WTC11 (cell line): ENCODE results near the gene PRMT9. TPM values are rescaled to one million over a fixed set of nuclear protein-coding genes. Genes with fewer than 3 reads are reported as not detected.

Source experiments
- ATAC-seq: fragments of 200-7000 bp; cut with Tn5 transposase; 2 replicates; pipeline ENCODE4 v1.10.0; 2021; ENCODE audit warnings: mild to moderate bottlenecking, moderate library complexity
- CTCF ChIA-PET: fragments of 300-600 bp; sonication (Branson Sonifier 250); formaldehyde crosslinking; loops from one replicate; lab custom pipeline; 2021; ENCODE audit warnings: antibody characterized with exemption; lab: Charles Lee
- POLR2A ChIA-PET: fragments of 350-600 bp; sonication (Branson Sonifier 250); formaldehyde crosslinking; loops from one replicate; lab custom pipeline; 2021; ENCODE audit warnings: antibody characterized with exemption; lab: Charles Lee
- DNase-seq: peaks from one replicate; pipeline ENCODE4 v3.0.0; 2021; ENCODE audit warnings: low spot score
- H3K27ac Mint-ChIP-seq: 2 replicates; pipeline ENCODE4 v1.8.0; 2021; ENCODE audit warnings: mixed read lengths
- H3K27me3 Mint-ChIP-seq: 2 replicates; pipeline ENCODE4 v1.8.0; 2021; ENCODE audit warnings: low read depth, mild to moderate bottlenecking, moderate library complexity, mixed read lengths
- H3K36me3 Mint-ChIP-seq: 2 replicates; pipeline ENCODE4 v1.8.0; 2021; ENCODE audit warnings: mixed read lengths
- H3K4me1 Mint-ChIP-seq: 2 replicates; pipeline ENCODE4 v1.8.0; 2022; ENCODE audit warnings: mixed read lengths
- H3K4me3 Mint-ChIP-seq: 2 replicates; pipeline ENCODE4 v1.8.0; 2021; ENCODE audit warnings: mild to moderate bottlenecking, moderate library complexity, mixed read lengths
- H3K9me3 Mint-ChIP-seq: 2 replicates; pipeline ENCODE4 v1.8.0; 2021; ENCODE audit warnings: mixed read lengths
- ATF2 ChIP-seq: sonication (generic); formaldehyde crosslinking; IDR thresholded peaks from 2 replicates; pipeline ENCODE4 v1.8.1; 2022; ENCODE audit warnings: low read depth, missing genetic modification reagents, borderline replicate concordance
- CTCF ChIP-seq: fragments of 200-600 bp; IDR thresholded peaks from 2 replicates; pipeline ENCODE4 v1.8.0; 2022; ENCODE audit warnings: antibody characterized with exemption
- FOXK1 ChIP-seq: sonication (generic); formaldehyde crosslinking; IDR thresholded peaks from 2 replicates; pipeline ENCODE4 v1.8.0; 2022; ENCODE audit warnings: mild to moderate bottlenecking, moderate library complexity, missing genetic modification reagents
- GABPB1 ChIP-seq: sonication (generic); formaldehyde crosslinking; IDR thresholded peaks from 2 replicates; pipeline ENCODE4 v1.8.1; 2023; ENCODE audit warnings: mild to moderate bottlenecking, missing genetic modification reagents
- HMGA2 ChIP-seq: fragments of 250-450 bp; sonication (Bioruptor Pico); IDR thresholded peaks from 2 replicates; pipeline ENCODE4 v1.4.0; 2021; ENCODE audit warnings: mild to moderate bottlenecking, moderate library complexity
- IRF2 ChIP-seq: sonication (generic); formaldehyde crosslinking; IDR thresholded peaks from 2 replicates; pipeline ENCODE4 v1.8.0; 2022; ENCODE audit warnings: low read depth, missing genetic modification reagents, borderline replicate concordance
- JAZF1 ChIP-seq: fragments of 250-450 bp; sonication (Bioruptor Pico); IDR thresholded peaks from 2 replicates; pipeline ENCODE4 v1.9.0; 2021; ENCODE audit warnings: moderate library complexity, mild to moderate bottlenecking, inconsistent platforms
- NFE2L1 ChIP-seq: sonication (generic); formaldehyde crosslinking; IDR thresholded peaks from 2 replicates; pipeline ENCODE4 v1.8.1; 2023; ENCODE audit warnings: missing genetic modification reagents
- NR3C1 ChIP-seq: sonication (generic); formaldehyde crosslinking; conservative IDR thresholded peaks from 2 replicates; pipeline ENCODE4 v1.8.1; 2023; ENCODE audit warnings: low read depth, mild to moderate bottlenecking, missing genetic modification reagents
- PREB ChIP-seq: sonication (generic); formaldehyde crosslinking; IDR thresholded peaks from 2 replicates; pipeline ENCODE4 v1.8.1; 2022; ENCODE audit warnings: mild to moderate bottlenecking, missing genetic modification reagents, moderate library complexity, borderline replicate concordance
- PRRX2 ChIP-seq: fragments of 250-450 bp; sonication (Bioruptor Pico); IDR thresholded peaks from 2 replicates; pipeline ENCODE4 v1.8.0; 2021; ENCODE audit warnings: mild to moderate bottlenecking
- RORB ChIP-seq: fragments of 250-450 bp; sonication (Bioruptor Pico); IDR thresholded peaks from 2 replicates; pipeline ENCODE4 v1.9.0; 2021; ENCODE audit warnings: mild to moderate bottlenecking
- SMAD4 ChIP-seq: sonication (generic); formaldehyde crosslinking; IDR thresholded peaks from 2 replicates; pipeline ENCODE4 v1.8.0; 2022; ENCODE audit warnings: mild to moderate bottlenecking, missing genetic modification reagents
- TCF7 ChIP-seq: sonication (generic); formaldehyde crosslinking; IDR thresholded peaks from 2 replicates; pipeline ENCODE4 v1.8.0; 2022; ENCODE audit warnings: mild to moderate bottlenecking, low read depth, missing genetic modification reagents, moderate library complexity
- TEAD1 ChIP-seq: sonication (generic); formaldehyde crosslinking; IDR thresholded peaks from 2 replicates; pipeline ENCODE4 v1.8.0; 2022; ENCODE audit warnings: mild to moderate bottlenecking, missing genetic modification reagents
- TEAD4 ChIP-seq: sonication (generic); formaldehyde crosslinking; IDR thresholded peaks from 2 replicates; pipeline ENCODE4 v1.8.0; 2022; ENCODE audit warnings: mild to moderate bottlenecking, missing genetic modification reagents
- ZMAT4 ChIP-seq: fragments of 250-450 bp; sonication (Bioruptor Pico); IDR thresholded peaks from 2 replicates; pipeline ENCODE4 v1.9.0; 2021; ENCODE audit warnings: mild to moderate bottlenecking
- ZNF219 ChIP-seq: sonication (generic); formaldehyde crosslinking; IDR thresholded peaks from 2 replicates; pipeline ENCODE4 v1.8.0; 2023; ENCODE audit warnings: missing genetic modification reagents, mild to moderate bottlenecking, borderline replicate concordance
- ZNF416 ChIP-seq: fragments of 250-450 bp; sonication (Bioruptor Pico); IDR thresholded peaks from 2 replicates; pipeline ENCODE4 v1.9.0; 2021; ENCODE audit warnings: mild to moderate bottlenecking, inconsistent platforms
- total RNA-seq: library from RNA; stranded (reverse); gene quantifications from 3 replicates; pipeline ENCODE4 v1.2.3, GENCODE V29; 2021
- TF ChIP-seq, protein P1 (sequence below): sonication (generic); formaldehyde crosslinking; IDR thresholded peaks from 2 replicates; pipeline ENCODE4 v1.8.0; 2023; ENCODE audit warnings: missing genetic modification reagents
- TF ChIP-seq, protein P2 (sequence below): fragments of 250-450 bp; sonication (Bioruptor Pico); IDR thresholded peaks from 2 replicates; pipeline ENCODE4 v1.9.0; 2021; ENCODE audit warnings: mild to moderate bottlenecking, borderline replicate concordance
- TF ChIP-seq, protein P3 (sequence below): sonication (generic); formaldehyde crosslinking; IDR thresholded peaks from 2 replicates; pipeline ENCODE4 v1.8.0; 2022; ENCODE audit warnings: mild to moderate bottlenecking, missing genetic modification reagents
- TF ChIP-seq, protein P4 (sequence below): sonication (generic); formaldehyde crosslinking; IDR thresholded peaks from 2 replicates; pipeline ENCODE4 v1.8.0; 2022; ENCODE audit warnings: mild to moderate bottlenecking, missing genetic modification reagents

PRMT9 gene
- total RNA-seq, 1 experiment from 2014 or later = 11.4 TPM

- H3K9me3 Mint-ChIP-seq = peaks cover 13% of the 10 kb centered on the region; the same call in 1 of the 2 replicates
- H3K27ac Mint-ChIP-seq = no peak overlapping the region
- ATAC-seq (no peak), DNase-seq (no peak)
- no peaks in the 10 kb centered on the region for H3K27me3 Mint-ChIP-seq
- H3K36me3 Mint-ChIP-seq = peaks cover 42% of the 10 kb centered on the region
- ChIA-PET POLR2A (no interaction called here), CTCF (no interaction called here)
- H3K4me1 Mint-ChIP-seq = peaks cover 20% of the 10 kb centered on the region
- no peak overlapping the region for H3K4me3 Mint-ChIP-seq
- TF ChIP-seq NFE2L1 (CRISPR knock-in tag) (no peak), FOXK1 (no peak), ZNF219 (CRISPR knock-in tag) (no peak), IRF2 (no peak)
- TF ChIP-seq, protein P1, sequence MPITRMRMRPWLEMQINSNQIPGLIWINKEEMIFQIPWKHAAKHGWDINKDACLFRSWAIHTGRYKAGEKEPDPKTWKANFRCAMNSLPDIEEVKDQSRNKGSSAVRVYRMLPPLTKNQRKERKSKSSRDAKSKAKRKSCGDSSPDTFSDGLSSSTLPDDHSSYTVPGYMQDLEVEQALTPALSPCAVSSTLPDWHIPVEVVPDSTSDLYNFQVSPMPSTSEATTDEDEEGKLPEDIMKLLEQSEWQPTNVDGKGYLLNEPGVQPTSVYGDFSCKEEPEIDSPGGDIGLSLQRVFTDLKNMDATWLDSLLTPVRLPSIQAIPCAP (CRISPR knock-in tag) = no peak
Measured at GRCh38 chr4:147651563-147651962, 32.4 kb downstream of the PRMT9 start.

- TF ChIP-seq SMAD4 (CRISPR knock-in tag) (no peak), TEAD1 (CRISPR knock-in tag) (no peak), PRRX2 (CRISPR knock-in tag) (no peak), TEAD4 (no peak), NR3C1 (CRISPR knock-in tag) (no peak), ZMAT4 (CRISPR knock-in tag) (no peak), GABPB1 (CRISPR knock-in tag) (no peak), ZNF416 (CRISPR knock-in tag) (no peak), RORB (no peak), PREB (CRISPR knock-in tag) (no peak), JAZF1 (no peak), HMGA2 (CRISPR knock-in tag) (no peak), CTCF (no peak), ATF2 (CRISPR knock-in tag) (no peak), TCF7 (CRISPR knock-in tag) (no peak)
- TF ChIP-seq, protein P2, sequence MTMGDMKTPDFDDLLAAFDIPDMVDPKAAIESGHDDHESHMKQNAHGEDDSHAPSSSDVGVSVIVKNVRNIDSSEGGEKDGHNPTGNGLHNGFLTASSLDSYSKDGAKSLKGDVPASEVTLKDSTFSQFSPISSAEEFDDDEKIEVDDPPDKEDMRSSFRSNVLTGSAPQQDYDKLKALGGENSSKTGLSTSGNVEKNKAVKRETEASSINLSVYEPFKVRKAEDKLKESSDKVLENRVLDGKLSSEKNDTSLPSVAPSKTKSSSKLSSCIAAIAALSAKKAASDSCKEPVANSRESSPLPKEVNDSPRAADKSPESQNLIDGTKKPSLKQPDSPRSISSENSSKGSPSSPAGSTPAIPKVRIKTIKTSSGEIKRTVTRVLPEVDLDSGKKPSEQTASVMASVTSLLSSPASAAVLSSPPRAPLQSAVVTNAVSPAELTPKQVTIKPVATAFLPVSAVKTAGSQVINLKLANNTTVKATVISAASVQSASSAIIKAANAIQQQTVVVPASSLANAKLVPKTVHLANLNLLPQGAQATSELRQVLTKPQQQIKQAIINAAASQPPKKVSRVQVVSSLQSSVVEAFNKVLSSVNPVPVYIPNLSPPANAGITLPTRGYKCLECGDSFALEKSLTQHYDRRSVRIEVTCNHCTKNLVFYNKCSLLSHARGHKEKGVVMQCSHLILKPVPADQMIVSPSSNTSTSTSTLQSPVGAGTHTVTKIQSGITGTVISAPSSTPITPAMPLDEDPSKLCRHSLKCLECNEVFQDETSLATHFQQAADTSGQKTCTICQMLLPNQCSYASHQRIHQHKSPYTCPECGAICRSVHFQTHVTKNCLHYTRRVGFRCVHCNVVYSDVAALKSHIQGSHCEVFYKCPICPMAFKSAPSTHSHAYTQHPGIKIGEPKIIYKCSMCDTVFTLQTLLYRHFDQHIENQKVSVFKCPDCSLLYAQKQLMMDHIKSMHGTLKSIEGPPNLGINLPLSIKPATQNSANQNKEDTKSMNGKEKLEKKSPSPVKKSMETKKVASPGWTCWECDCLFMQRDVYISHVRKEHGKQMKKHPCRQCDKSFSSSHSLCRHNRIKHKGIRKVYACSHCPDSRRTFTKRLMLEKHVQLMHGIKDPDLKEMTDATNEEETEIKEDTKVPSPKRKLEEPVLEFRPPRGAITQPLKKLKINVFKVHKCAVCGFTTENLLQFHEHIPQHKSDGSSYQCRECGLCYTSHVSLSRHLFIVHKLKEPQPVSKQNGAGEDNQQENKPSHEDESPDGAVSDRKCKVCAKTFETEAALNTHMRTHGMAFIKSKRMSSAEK (CRISPR knock-in tag) = no peak
- TF ChIP-seq, protein P3, sequence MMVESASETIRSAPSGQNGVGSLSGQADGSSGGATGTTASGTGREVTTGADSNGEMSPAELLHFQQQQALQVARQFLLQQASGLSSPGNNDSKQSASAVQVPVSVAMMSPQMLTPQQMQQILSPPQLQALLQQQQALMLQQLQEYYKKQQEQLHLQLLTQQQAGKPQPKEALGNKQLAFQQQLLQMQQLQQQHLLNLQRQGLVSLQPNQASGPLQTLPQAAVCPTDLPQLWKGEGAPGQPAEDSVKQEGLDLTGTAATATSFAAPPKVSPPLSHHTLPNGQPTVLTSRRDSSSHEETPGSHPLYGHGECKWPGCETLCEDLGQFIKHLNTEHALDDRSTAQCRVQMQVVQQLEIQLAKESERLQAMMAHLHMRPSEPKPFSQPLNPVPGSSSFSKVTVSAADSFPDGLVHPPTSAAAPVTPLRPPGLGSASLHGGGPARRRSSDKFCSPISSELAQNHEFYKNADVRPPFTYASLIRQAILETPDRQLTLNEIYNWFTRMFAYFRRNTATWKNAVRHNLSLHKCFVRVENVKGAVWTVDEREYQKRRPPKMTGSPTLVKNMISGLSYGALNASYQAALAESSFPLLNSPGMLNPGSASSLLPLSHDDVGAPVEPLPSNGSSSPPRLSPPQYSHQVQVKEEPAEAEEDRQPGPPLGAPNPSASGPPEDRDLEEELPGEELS (CRISPR knock-in tag) = no peak
- TF ChIP-seq, protein P4, sequence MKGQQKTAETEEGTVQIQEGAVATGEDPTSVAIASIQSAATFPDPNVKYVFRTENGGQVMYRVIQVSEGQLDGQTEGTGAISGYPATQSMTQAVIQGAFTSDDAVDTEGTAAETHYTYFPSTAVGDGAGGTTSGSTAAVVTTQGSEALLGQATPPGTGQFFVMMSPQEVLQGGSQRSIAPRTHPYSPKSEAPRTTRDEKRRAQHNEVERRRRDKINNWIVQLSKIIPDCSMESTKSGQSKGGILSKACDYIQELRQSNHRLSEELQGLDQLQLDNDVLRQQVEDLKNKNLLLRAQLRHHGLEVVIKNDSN = no peak
- TF ChIP-seq, protein P1 (CRISPR knock-in tag) = no peak
- Mint-ChIP-seq H3K9me3 (peaks cover 13% of the 10 kb centered on the region; the same call in 1 of the 2 replicates), H3K4me1 (peaks cover 19% of the 10 kb centered on the region), H3K4me3 (no peak overlapping the region), H3K36me3 (peaks cover 25% of the 10 kb centered on the region), H3K27ac (peak overlapping the region; percentile 57; the same call in 1 of the 2 replicates), H3K27me3 (no peaks in the 10 kb centered on the region)
- DNase-seq (no peak), ATAC-seq (no peak)
- ChIA-PET CTCF (no interaction called here), POLR2A (no interaction called here)
Measured at GRCh38 chr4:147648656-147649055, 35.3 kb downstream of the PRMT9 start.
